DOHH2 (cell line): ENCODE results near the gene GPSM1.

Experiments
- H3F3A ChIP-seq: fragments of 200-600 bp; sonication (generic), shearing (Covaris generic); 2 replicates; pipeline ENCODE4 v1.6.0; 2016; ENCODE audit warnings: antibody characterized with exemption, mild to moderate bottlenecking; ENCODE audit not compliant: control insufficient read depth, insufficient read depth
- H3K27ac ChIP-seq: fragments of 200-600 bp; sonication (generic); 2 replicates; pipeline ENCODE4 v1.5.1; 2014; ENCODE audit warnings: low read depth, mild to moderate bottlenecking, low read length, moderate library complexity
- H3K27me3 ChIP-seq: fragments of 200-600 bp; sonication (generic); 2 replicates; pipeline ENCODE4 v1.6.1; 2014; ENCODE audit warnings: mild to moderate bottlenecking, low read length, mixed read lengths; ENCODE audit not compliant: control insufficient read depth
- H3K36me3 ChIP-seq: fragments of 200-600 bp; sonication (generic); 2 replicates; pipeline ENCODE4 v1.6.1; 2014; ENCODE audit warnings: mild to moderate bottlenecking, low read length, moderate library complexity, mixed read lengths; ENCODE audit not compliant: control insufficient read depth
- H3K4me1 ChIP-seq: fragments of 200-600 bp; sonication (generic); 2 replicates; pipeline ENCODE4 v1.6.1; 2014; ENCODE audit warnings: mild to moderate bottlenecking, low read length, mixed read lengths; ENCODE audit not compliant: control insufficient read depth
- H3K4me2 ChIP-seq: fragments of 200-600 bp; sonication (generic); 2 replicates; pipeline ENCODE4 v1.6.0; 2014; ENCODE audit warnings: mild to moderate bottlenecking, low read length, moderate library complexity
- H3K4me3 ChIP-seq: fragments of 200-600 bp; sonication (generic); 2 replicates; pipeline ENCODE4 v1.5.1; 2014; ENCODE audit warnings: mild to moderate bottlenecking, low read length, mixed read lengths
- H3K79me2 ChIP-seq: fragments of 200-600 bp; sonication (generic); 2 replicates; pipeline ENCODE4 v1.6.1; 2014; ENCODE audit warnings: mild to moderate bottlenecking, low read length, mixed read lengths; ENCODE audit not compliant: control insufficient read depth
- H3K9me2 ChIP-seq: fragments of 200-600 bp; sonication (generic); replicated peaks from 2 replicates; pipeline ENCODE4 v1.6.1; 2014; ENCODE audit warnings: mild to moderate bottlenecking, low read length, mixed read lengths; ENCODE audit not compliant: control insufficient read depth
- H3K9me3 ChIP-seq: fragments of 200-600 bp; sonication (generic); 2 replicates; pipeline ENCODE4 v1.6.1; 2014; ENCODE audit warnings: antibody characterized with exemption, low read length, mixed read lengths; ENCODE audit not compliant: control insufficient read depth, insufficient read depth
- H4K20me1 ChIP-seq: fragments of 200-600 bp; sonication (generic); 2 replicates; pipeline ENCODE4 v1.6.0; 2014; ENCODE audit warnings: low read depth, mild to moderate bottlenecking, antibody characterized with exemption, low read length, moderate library complexity; ENCODE audit not compliant: control insufficient read depth, insufficient read depth
- CTCF ChIP-seq: fragments of 200-600 bp; sonication (generic); IDR thresholded peaks from one replicate; pipeline ENCODE4 v1.5.1; 2014; ENCODE audit warnings: antibody characterized with exemption, mild to moderate bottlenecking, low read depth, low read length; ENCODE audit not compliant: poor library complexity, severe bottlenecking
- EZH2phosphoT487 ChIP-seq: fragments of 200-600 bp; sonication (generic); IDR thresholded peaks from 2 replicates; pipeline ENCODE4 v1.6.1; 2017; ENCODE audit warnings: borderline replicate concordance, mild to moderate bottlenecking, antibody characterized with exemption, low read length, moderate library complexity, mixed read lengths

The GPSM1 gene

GRCh38 chr9:136403538-136403914 lies 76.2 kb downstream of the GPSM1 start:
- Histone ChIP-seq H3K36me3 (peaks cover 71% of the 10 kb centered on the region), H3K9me3 (no peaks in the 10 kb centered on the region), H3K27me3 (no peaks in the 10 kb centered on the region), H3K27ac (no peak overlapping the region), H4K20me1 (no peaks in the 10 kb centered on the region; the same call in none of the 2 replicates), H3F3A (peaks cover 14% of the 10 kb centered on the region; the same call in 1 of the 2 replicates), H3K9me2 (no peaks in the 10 kb centered on the region), H3K79me2 (peaks cover 30% of the 10 kb centered on the region), H3K4me1 (peaks cover 22% of the 10 kb centered on the region), H3K4me2 (no peak overlapping the region), H3K4me3 (no peak overlapping the region)
- TF ChIP-seq EZH2phosphoT487: no peak
- TF ChIP-seq CTCF: no peak

GRCh38 chr9:136403915-136404800 lies 76.8 kb downstream of the GPSM1 start:
- no peak for TF ChIP-seq EZH2phosphoT487
- no peak for TF ChIP-seq CTCF
- Histone ChIP-seq H3K9me3 (no peaks in the 10 kb centered on the region), H3K4me1 (peaks cover 22% of the 10 kb centered on the region), H3K79me2 (peaks cover 30% of the 10 kb centered on the region), H3K4me3 (no peak overlapping the region), H3K27ac (no peak overlapping the region), H3K27me3 (no peaks in the 10 kb centered on the region), H3K9me2 (no peaks in the 10 kb centered on the region), H3K4me2 (no peak overlapping the region), H3F3A (peaks cover 14% of the 10 kb centered on the region; the same call in 1 of the 2 replicates), H3K36me3 (peaks cover 72% of the 10 kb centered on the region), H4K20me1 (no peaks in the 10 kb centered on the region; the same call in 1 of the 2 replicates)

- Histone ChIP-seq H3K9me2 (no peaks in the 10 kb centered on the region), H3K36me3 (peaks cover 75% of the 10 kb centered on the region), H3K27ac (no peak overlapping the region), H3K27me3 (no peaks in the 10 kb centered on the region), H3K79me2 (peaks cover 30% of the 10 kb centered on the region), H4K20me1 (no peaks in the 10 kb centered on the region; the same call in 1 of the 2 replicates), H3K4me3 (no peak overlapping the region), H3K4me1 (peaks cover 28% of the 10 kb centered on the region), H3K9me3 (no peaks in the 10 kb centered on the region), H3F3A (peaks cover 14% of the 10 kb centered on the region; the same call in 1 of the 2 replicates), H3K4me2 (no peak overlapping the region)
- TF ChIP-seq CTCF (no peak), EZH2phosphoT487 (no peak)
Observed at GRCh38 chr9:136404801-136405136, 77.4 kb downstream of the GPSM1 start.
